ENCODE data around the gene ZNF513.
A peak's percentile ranks its signal among the peaks of the same experiment; 100 is the strongest.

ZNF513 gene

DNA sequence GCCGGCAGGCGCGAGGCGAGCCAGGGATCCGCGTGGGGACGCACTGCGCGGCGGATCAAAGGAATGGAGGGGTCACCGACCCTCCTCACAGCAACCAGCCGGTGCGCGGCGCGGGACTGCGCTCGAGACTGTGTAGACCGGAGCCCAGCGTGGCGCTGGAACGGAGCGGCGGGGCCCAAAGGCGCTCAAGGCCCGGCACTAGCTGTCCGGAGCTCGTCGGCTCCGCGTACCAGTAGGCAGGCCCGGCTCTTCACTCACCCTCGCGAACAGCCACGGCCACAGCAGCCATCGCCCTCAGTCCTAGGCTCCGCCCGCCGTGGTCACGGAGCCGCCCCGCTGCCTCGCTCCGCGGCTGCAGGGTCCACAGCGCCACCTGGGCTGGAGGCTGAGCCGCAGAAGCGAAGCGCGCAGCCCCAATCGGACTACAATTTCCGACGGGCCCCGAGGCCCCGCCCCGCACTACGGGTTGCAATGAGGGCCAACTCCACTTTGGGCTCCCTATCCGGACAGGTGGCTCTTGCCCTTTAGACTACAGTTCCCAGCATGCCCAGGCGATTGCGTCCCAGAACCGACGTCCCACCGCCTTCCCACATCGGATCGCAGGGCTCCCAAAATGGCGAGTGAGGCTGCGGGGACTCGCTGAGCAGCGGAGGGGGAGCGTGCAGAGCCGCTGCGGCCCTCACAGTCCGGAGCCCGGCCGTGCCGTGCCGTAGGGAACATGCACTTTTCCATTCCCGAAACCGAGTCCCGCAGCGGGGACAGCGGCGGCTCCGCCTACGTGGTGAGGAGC is 10.3 kb downstream of the ZNF513 start, which contains the start of the genes EIF2B4 and SNX17:
Gene EIF2B4 (minus strand): TSS at position 313 of the 790 bp plus-strand sequence. CDS start 24 bp downstream, at position 289.
Gene SNX17 (plus strand): TSS at position 591 of the 790 bp plus-strand sequence. CDS start 128 bp downstream, at position 719.
- DNase-seq (ENCODE audit: low spot score): peak; percentile 96
- TF ChIP-seq, protein P1, sequence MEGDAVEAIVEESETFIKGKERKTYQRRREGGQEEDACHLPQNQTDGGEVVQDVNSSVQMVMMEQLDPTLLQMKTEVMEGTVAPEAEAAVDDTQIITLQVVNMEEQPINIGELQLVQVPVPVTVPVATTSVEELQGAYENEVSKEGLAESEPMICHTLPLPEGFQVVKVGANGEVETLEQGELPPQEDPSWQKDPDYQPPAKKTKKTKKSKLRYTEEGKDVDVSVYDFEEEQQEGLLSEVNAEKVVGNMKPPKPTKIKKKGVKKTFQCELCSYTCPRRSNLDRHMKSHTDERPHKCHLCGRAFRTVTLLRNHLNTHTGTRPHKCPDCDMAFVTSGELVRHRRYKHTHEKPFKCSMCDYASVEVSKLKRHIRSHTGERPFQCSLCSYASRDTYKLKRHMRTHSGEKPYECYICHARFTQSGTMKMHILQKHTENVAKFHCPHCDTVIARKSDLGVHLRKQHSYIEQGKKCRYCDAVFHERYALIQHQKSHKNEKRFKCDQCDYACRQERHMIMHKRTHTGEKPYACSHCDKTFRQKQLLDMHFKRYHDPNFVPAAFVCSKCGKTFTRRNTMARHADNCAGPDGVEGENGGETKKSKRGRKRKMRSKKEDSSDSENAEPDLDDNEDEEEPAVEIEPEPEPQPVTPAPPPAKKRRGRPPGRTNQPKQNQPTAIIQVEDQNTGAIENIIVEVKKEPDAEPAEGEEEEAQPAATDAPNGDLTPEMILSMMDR (IDR thresholded peaks at IDR 0.05; ENCODE audit: borderline replicate concordance, control extremely low read depth, extremely low read depth, insufficient read depth, missing control alignments): peak; percentile 99
- in situ Hi-C loops (cut with MboI; ENCODE audit: low sequenced_read_pairs, unreplicated experiment): no loop called here

DNA sequence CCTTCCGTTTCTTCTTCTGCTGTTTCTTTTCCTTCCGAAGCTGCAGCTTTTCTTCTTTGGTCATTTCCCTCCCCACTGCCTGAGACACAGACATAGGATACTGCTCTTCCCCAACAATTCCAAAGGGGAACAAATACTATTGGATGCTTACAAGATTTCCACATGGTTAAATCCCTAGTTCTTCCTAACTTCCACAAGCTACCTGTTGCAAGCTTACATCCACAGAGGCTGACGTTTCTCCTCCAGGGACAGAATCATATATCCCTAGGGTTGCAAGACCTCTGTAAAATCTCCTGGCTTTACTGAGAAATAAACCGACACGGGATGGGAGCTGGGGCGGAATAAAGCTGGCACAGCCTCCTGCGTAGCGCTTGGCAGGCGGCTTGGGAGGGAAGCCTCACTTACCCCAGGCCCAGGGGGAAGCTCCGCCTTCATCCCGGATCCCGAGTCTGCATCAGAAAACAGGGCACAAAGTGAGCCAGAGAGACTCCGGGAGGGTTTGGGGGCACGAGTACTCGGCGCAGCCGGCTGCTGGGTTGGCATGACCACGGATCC is 11.0 kb downstream of the ZNF513 start:
- no peak for DNase-seq (ENCODE audit: low spot score)
- in situ Hi-C loops (cut with MboI; ENCODE audit: low sequenced_read_pairs, unreplicated experiment): no loop called here
- TF ChIP-seq, protein P1 (IDR thresholded peaks at IDR 0.05; ENCODE audit: borderline replicate concordance, control extremely low read depth, extremely low read depth, insufficient read depth, missing control alignments): no peak

DNA sequence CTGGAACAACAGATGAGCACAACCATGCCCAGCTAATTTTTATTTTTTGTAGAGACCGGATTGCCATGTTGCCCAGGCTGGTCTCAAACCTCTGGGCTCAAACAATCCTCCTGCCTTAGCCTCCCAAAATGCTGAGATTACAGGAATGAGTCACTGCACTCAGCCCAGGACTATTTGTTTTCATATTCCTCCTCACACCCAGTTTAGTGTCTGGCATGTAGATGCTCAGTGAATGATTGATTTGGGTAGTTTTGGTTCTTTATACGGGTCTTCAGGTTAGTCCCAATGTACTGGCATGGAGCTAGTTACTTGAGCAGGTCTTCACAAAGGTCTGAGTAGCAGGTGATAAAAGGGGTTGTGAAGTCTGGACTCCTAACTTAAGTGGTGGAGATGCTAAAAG is 16.6 kb downstream of the ZNF513 start:
- in situ Hi-C loops (cut with MboI; ENCODE audit: low sequenced_read_pairs, unreplicated experiment): no loop called here
- TF ChIP-seq, protein P1 (IDR thresholded peaks at IDR 0.05; ENCODE audit: borderline replicate concordance, control extremely low read depth, extremely low read depth, insufficient read depth, missing control alignments): no peak
- no peak for DNase-seq (ENCODE audit: low spot score)

DNA sequence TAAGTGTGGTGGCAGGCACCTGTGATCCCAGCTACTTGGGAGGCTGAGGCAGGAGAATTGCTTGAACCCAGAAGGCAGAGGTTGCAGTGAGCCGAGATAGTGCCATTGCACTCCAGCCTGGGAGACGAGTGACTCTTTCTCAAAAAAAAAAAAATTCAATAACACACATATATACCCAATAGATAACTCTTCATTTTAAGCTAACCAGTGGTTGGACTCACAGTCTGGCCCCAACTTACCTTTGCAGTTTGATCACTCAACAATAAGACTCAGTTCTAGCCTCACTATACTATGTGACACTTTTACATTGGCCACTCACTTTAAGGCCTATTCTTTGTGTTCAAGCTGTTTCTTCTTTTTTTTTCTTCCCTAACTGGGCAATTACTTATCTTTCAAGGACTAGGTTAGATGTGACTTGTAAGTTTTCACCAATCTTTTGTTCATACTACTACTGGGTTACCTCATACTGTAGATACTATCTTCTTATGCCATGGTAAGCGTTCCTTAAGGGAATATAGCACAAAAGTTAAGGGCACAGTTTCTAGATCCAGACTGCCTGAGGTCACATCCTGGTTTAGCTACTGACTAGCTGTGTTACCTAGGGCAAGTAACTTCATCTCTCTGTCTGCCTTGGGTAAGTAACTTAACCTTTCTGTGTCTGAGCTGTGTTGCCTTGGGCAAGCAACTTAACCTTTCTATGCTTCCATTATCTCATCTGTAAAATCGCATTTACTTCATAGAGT is 17.7 kb downstream of the ZNF513 start:
- no peak for DNase-seq (ENCODE audit: low spot score)
- TF ChIP-seq, protein P1 (IDR thresholded peaks at IDR 0.05; ENCODE audit: borderline replicate concordance, control extremely low read depth, extremely low read depth, insufficient read depth, missing control alignments): no peak
- in situ Hi-C loops (cut with MboI; ENCODE audit: low sequenced_read_pairs, unreplicated experiment): no loop called here

DNA sequence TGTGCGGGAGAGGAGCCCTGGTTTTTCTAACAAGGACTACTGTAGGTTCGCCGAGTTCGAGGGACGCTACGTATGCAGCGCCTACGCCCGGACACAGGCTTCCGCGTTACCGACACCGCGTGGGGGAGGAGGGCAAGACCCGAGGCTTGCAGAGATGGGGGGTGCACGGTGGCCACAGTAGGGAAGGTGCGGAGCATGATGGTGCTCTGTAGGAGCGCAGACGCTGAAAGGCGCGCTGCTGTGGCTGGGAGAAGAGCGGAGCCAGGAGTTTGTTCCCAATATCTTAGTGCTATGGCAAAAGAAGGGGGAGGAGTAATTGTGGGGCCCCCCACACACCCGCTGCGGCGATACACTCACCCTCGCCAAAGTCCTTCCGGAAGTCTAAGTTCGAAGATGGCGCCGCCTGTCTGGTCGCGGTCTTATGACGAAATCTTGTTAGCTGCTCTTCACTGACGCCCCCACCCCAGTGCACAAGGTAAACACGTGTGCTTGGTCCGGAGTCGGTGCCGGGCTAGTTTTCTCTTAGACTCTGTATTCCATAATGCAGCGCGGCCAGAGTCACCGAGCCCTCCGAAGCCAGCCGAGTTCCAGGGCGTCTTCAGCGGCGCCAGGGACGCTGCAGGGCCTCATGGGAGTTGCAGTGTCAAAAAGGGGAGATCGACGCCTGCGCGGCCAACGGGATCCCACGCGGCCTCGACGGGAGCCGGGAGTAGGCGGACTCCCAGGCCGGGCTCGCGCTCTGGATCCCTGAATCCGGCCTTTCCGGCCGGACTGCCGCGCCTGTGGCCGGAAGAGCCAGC is 24.0 kb downstream of the ZNF513 start, which contains the start of gene GTF3C2:
Gene GTF3C2 (minus strand): TSS at position 383 of the 800 bp plus-strand sequence. CDS start 13,210 bp downstream, outside the sequence.
- in situ Hi-C loops (cut with MboI; ENCODE audit: low sequenced_read_pairs, unreplicated experiment): no loop called here
- TF ChIP-seq, protein P1 (IDR thresholded peaks at IDR 0.05; ENCODE audit: borderline replicate concordance, control extremely low read depth, extremely low read depth, insufficient read depth, missing control alignments): no peak
- peak; percentile 92 for DNase-seq (ENCODE audit: low spot score)

DNA sequence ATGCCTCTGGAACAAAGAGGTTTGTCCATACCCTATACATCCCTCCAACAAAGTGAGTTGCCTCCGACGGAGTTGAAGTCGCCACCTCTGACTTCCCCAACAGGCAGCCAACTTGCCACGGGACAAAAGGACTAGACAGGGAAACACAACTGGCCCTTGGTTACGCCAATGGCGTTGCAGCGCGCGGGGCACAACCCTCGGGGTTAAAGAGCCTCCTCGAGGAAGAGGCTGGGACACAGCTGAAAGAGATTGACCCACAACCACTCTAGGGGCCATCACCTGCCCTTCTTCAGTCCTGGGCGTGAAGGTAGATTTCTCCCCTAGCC is 24.5 kb downstream of the ZNF513 start:
- in situ Hi-C loops (cut with MboI; ENCODE audit: low sequenced_read_pairs, unreplicated experiment): no loop called here
- TF ChIP-seq, protein P1 (IDR thresholded peaks at IDR 0.05; ENCODE audit: borderline replicate concordance, control extremely low read depth, extremely low read depth, insufficient read depth, missing control alignments): no peak
- DNase-seq (ENCODE audit: low spot score): peak; percentile 74

All from GM13976 (cell line).